GM06990 (cell line): Measurements from ENCODE around the gene POLR2J2.
"Not testable (repeated sequence)": the region's sequence is repeated elsewhere in the genome, so short reads cannot be mapped to it uniquely, and the experiment has no call there.

Experiments used
- DNase-seq: peaks from one replicate; pipeline ENCODE4 v3.0.0-alpha.2; 2011; ENCODE audit not compliant: insufficient read length; ENCODE audit errors: extremely low read depth
- H3K27me3 ChIP-seq: replicated peaks from 2 replicates; pipeline ENCODE4 v1.6.0; 2011; ENCODE audit warnings: low read length; ENCODE audit not compliant: control insufficient read depth, insufficient read depth
- H3K36me3 ChIP-seq: 2 replicates; pipeline ENCODE4 v1.5.1; 2011; ENCODE audit warnings: low read length; ENCODE audit not compliant: control insufficient read depth, insufficient read depth
- H3K4me3 ChIP-seq: replicated peaks from 2 replicates; pipeline ENCODE4 v1.5.1; 2011; ENCODE audit warnings: low read depth, mild to moderate bottlenecking, control low read depth, low read length

POLR2J2 gene

GRCh38 chr7:102643404-102643803 lies 28.1 kb downstream of the POLR2J2 start:
- H3K27me3 ChIP-seq, DNase-seq, H3K36me3 ChIP-seq, H3K4me3 ChIP-seq: not testable (repeated sequence)

- H3K36me3 ChIP-seq, H3K4me3 ChIP-seq: not testable (repeated sequence)
Measured at GRCh38 chr7:102642691-102643090, 28.8 kb downstream of the POLR2J2 start, which contains the start of gene UPK3BL1. TSS of gene UPK3BL1 (minus strand) at chr7:102642791. CDS start at chr7:102642741, 50 bp downstream.

DNA sequence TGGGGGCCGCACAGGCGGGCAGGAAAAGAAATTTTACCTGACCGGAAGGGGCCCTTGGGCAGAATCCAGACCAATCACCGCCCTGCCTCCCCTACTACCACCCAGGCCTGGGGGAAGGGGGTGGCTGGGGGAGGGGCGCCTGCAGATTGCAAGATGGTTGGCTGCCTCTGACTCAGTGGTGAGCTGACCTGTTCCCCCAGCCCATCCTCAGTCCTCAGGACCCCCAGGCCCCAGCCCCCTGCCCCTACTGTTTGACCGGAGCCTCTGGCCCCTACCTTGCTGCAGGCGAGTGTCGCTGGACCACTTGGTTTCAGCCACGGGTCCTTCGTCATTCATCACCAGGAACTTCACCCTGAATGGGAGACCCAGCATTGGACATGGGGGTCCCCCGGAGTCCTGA lies 32.6 kb downstream of the POLR2J2 start:
- H3K27me3 ChIP-seq, H3K4me3 ChIP-seq, DNase-seq, H3K36me3 ChIP-seq: not testable (repeated sequence)

More at GRCh38 chr7:102642691-102643090, 28.8 kb downstream of the POLR2J2 start, which contains the start of gene UPK3BL1:
- H3K27me3 ChIP-seq, DNase-seq: not testable (repeated sequence)

GRCh38 chr7:102636956-102637355 lies 34.5 kb downstream of the POLR2J2 start:
- H3K27me3 ChIP-seq, H3K36me3 ChIP-seq, DNase-seq, H3K4me3 ChIP-seq: not testable (repeated sequence)

DNA sequence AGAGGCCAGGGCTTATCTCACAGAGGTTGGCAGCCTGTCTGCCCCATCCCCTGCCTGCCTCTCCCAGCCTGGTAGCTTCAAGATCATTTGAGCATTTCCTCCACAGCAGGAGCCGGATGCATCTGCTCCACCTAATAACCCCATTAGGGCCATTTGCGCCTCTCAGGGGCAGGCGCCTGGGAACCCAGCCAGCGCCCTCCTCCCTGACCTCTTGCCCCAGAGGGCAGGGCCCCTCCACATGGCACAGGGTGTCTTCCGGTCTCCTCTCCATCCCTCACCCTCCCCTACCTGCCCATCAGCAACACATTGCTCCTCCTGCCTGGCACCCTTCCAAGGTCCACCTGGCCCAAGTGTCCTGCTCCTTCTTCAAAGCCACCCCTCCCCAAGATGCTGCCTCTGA lies 36.1 kb downstream of the POLR2J2 start:
- not testable (repeated sequence) for H3K4me3 ChIP-seq, H3K27me3 ChIP-seq, H3K36me3 ChIP-seq, DNase-seq

DNA sequence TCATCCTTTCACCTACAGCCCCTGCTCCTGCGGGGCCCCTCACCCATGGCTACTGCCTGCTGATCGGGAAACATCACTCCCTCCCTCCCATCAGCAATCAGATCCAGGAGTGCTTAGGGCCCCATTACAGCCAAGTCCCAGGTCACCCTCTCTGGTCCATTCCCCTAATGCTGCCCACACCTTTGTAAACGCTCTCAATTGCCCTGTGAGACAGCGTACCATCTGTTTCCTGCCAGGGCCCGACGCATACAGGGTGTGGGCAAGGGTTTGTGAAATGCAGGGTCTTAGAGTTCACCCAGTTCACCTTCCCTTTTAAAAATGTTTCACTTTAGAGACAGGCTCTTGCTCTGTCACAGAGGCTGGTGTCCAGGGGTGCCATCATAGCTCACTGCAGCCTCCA lies 37.2 kb downstream of the POLR2J2 start:
- not testable (repeated sequence) for H3K36me3 ChIP-seq, H3K4me3 ChIP-seq, DNase-seq

GRCh38 chr7:102630622-102631021 lies 40.8 kb downstream of the POLR2J2 start:
- not testable (repeated sequence) for H3K36me3 ChIP-seq, H3K4me3 ChIP-seq, DNase-seq, H3K27me3 ChIP-seq

More for the DNA sequence above, 37.2 kb downstream of the POLR2J2 start:
- not testable (repeated sequence) for H3K27me3 ChIP-seq

- not testable (repeated sequence) for H3K4me3 ChIP-seq, H3K27me3 ChIP-seq, DNase-seq, H3K36me3 ChIP-seq
Measured at GRCh38 chr7:102627271-102627904, 44.1 kb downstream of the POLR2J2 start.

GRCh38 chr7:102618122-102618521 lies 53.3 kb downstream of the POLR2J2 start:
- H3K36me3 ChIP-seq: not testable (repeated sequence)

GRCh38 chr7:102616507-102617125 lies 54.8 kb downstream of the POLR2J2 start, which contains the start of gene RASA4:
TSS of gene RASA4 (minus strand) at chr7:102616756. CDS start at chr7:102616689, 67 bp downstream.
- not testable (repeated sequence) for H3K27me3 ChIP-seq, H3K36me3 ChIP-seq
- peak within 1 kb of the TSS; percentile 63 for H3K4me3 ChIP-seq
- peak; percentile 31 for DNase-seq

More at GRCh38 chr7:102618122-102618521, 53.3 kb downstream of the POLR2J2 start:
- not testable (repeated sequence) for DNase-seq, H3K27me3 ChIP-seq, H3K4me3 ChIP-seq
